GM12891 (cell line): Measurements from ENCODE around the gene TRIM33.

Experiments
- DNase-seq: peaks from one replicate; pipeline ENCODE4 v3.0.0; 2011; ENCODE audit warnings: low spot score; ENCODE audit not compliant: insufficient read length
- FAIRE-seq: peaks from 2 replicates; lab custom pipeline; 2011; peaks lifted over from hg19 to GRCh38; lab: Jason Lieb, UNC
- PAX5 ChIP-seq: IDR thresholded peaks from 2 replicates; pipeline ENCODE4 v1.6.1; 2011; ENCODE audit warnings: low read length, moderate library complexity, mild to moderate bottlenecking; ENCODE audit not compliant: insufficient read depth, severe bottlenecking
- POLR2A ChIP-seq: IDR thresholded peaks from 2 replicates; pipeline ENCODE4 v1.6.1; 2011; ENCODE audit warnings: low read depth, low read length, control low read depth
- POLR2AphosphoS5 ChIP-seq: IDR thresholded peaks from 2 replicates; pipeline ENCODE4 v1.6.1; 2011; ENCODE audit warnings: low read depth, low read length, control low read depth
- POU2F2 ChIP-seq: IDR thresholded peaks from 2 replicates; pipeline ENCODE4 v1.6.1; 2011; ENCODE audit warnings: low read depth, mild to moderate bottlenecking, control low read depth, low read length, moderate library complexity
- SPI1 ChIP-seq: IDR thresholded peaks from 2 replicates; pipeline ENCODE4 v1.6.1; 2011; ENCODE audit warnings: low read depth, low read length, control low read depth
- TAF1 ChIP-seq: IDR thresholded peaks from 2 replicates; pipeline ENCODE4 v1.6.1; 2011; ENCODE audit warnings: low read depth, low read length, control low read depth

The TRIM33 gene

DNA sequence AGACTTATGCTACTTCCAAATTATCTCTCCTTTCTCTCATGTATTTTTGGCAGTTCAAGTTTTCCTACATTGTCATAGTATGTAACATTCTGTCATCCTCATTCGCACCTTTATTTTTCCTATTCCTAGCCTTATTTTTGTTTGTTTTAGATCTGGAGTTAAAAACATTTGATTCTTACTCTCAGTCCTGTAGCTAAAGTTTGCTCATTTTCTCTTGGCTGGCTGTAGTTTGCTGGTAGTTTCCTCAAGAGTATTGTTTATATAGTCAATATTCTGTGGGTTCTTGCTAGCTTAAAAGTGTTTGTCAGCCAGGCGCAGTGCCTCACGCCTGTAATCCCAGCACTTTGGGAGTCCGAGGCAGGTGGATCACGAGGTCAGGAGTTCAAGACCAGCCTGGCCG lies 29.8 kb upstream of the TRIM33 start:
- TF ChIP-seq PAX5 (no peak), POLR2A (no peak), SPI1 (no peak), TAF1 (no peak), POU2F2 (no peak), POLR2AphosphoS5 (no peak)
- FAIRE-seq: no peak
- DNase-seq: no peak

DNA sequence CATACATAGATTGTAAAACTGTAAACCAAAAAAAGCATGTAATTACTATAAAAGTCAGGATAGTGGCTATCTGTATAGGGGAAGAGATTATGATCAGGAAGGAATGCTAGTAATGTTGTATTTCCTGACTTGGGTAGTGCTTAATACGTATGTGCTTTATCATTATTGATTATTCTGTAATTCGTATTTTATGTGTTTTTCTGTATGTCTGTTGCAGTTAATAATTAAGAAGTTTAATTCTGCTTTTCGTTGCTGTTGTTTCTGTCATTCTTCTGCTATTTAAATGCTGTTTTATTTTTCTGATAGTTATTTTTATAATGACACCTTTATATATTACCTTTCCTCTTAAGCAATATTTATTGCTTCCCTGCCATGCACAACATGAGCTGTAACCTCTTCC lies 29.3 kb upstream of the TRIM33 start:
- DNase-seq: no peak
- FAIRE-seq: no peak
- TF ChIP-seq PAX5: no peak
- TF ChIP-seq POLR2A: no peak
- no peak for TF ChIP-seq POLR2AphosphoS5
- no peak for TF ChIP-seq TAF1
- TF ChIP-seq SPI1: no peak
- no peak for TF ChIP-seq POU2F2

DNA sequence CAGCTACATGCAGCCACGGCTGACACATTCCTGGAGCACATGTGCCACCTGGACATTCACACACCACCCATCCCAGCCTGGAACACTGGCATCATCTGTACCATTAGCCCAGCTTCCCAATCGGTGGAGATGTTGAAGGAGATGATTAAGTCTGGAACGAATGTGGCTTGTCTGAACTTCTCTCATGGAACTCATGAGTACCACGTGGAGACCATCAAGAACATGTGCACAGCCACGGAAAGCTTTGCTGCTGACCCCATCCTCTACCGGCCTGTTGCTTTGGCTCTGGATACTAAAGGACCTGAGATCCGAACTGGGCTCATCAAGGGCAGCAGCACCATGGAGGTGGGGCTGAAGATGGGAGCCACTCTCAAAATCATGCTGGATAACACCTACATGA lies 25.0 kb upstream of the TRIM33 start:
- TF ChIP-seq POLR2AphosphoS5: no peak
- no peak for TF ChIP-seq POU2F2
- no peak for TF ChIP-seq POLR2A
- DNase-seq (no peak), FAIRE-seq (no peak)

DNA sequence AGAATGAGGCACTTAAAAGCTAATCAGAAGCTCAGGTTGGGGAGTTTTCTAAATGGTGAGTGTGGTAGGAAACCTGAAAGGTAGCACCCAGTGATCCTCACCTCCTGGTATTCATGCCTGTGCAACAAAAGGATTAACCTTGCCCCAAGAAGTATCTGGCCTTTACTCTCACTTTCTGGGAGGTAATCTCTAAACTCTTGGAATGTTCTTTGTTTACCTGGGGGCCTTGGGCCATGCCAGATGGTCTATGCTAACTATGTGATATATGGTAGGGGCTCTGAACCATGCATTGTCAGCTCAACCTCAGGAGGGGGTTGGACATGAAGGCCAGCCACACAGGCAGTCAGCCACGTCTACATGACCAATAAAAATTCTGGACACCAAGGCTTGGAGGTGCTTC lies 24.4 kb upstream of the TRIM33 start:
- TF ChIP-seq POLR2A (no peak), TAF1 (no peak), POU2F2 (no peak), POLR2AphosphoS5 (no peak), SPI1 (no peak), PAX5 (no peak)
- FAIRE-seq (no peak), DNase-seq (no peak)

DNA sequence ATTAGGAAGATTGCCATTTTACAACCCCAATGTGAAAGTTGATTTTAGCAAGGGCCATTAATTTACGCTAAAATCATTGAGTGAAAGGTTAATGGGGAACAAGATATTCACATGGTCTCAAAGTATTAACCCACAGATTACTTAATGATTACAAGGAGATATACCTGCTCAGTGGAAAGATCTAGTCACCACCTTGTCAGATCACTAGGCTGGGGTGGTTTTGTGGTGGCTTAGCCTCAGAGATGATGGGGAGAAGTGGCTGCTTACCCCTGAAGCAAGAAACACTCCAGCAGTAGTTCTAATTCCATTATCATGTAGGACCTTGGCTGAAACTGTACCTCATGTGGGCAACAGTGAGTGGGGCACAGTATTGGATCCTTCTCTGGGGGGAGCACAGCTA lies 20.1 kb upstream of the TRIM33 start:
- DNase-seq: no peak
- no peak for FAIRE-seq
- TF ChIP-seq POLR2AphosphoS5: no peak
- TF ChIP-seq POLR2A: no peak
- TF ChIP-seq PAX5: no peak
- TF ChIP-seq POU2F2: no peak

DNA sequence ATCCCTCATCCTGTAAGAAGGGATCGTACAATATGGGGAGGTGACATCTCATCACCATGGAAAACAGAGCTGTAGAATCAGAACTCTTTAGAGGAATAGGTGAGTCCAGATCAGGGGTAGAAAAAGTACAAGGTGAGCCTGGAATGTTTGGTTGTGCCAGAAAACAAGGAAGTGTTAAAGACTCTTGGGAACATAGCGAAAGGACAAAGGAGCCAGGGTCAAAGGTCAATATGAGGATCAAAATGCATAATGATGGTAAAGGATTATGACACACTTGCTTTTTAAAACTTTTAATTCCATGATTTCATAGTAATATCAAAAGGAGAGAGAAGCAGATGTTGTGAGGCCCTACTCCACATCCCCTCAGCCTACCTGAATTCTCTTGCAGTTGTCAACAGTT lies 19.2 kb upstream of the TRIM33 start:
- TF ChIP-seq TAF1: no peak
- no peak for TF ChIP-seq PAX5
- TF ChIP-seq POU2F2: no peak
- no peak for TF ChIP-seq SPI1
- no peak for TF ChIP-seq POLR2A
- no peak for TF ChIP-seq POLR2AphosphoS5
- DNase-seq (no peak), FAIRE-seq (no peak)

DNA sequence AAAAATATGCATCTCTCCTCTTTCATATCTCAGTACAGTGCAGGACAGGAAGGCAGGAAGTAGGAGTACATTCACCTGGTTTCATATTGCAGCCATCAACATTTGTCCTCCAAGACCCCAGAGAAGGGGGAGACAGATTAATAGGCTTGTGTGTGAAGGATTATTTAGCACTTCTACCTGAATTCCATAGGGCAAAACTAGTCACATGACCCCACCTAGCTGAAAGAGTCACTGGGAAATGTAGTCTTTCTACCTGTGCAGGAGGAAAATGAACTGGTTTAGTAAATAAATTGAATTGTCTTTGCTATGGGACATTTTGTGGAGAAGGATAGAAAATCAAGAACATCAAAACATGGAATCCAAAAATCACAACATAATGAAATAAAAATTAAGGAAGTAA lies 13.9 kb upstream of the TRIM33 start:
- FAIRE-seq (no peak), DNase-seq (no peak)
- no peak for TF ChIP-seq PAX5
- no peak for TF ChIP-seq POLR2AphosphoS5
- TF ChIP-seq POU2F2: no peak
- no peak for TF ChIP-seq POLR2A
- no peak for TF ChIP-seq SPI1
- TF ChIP-seq TAF1: no peak

DNA sequence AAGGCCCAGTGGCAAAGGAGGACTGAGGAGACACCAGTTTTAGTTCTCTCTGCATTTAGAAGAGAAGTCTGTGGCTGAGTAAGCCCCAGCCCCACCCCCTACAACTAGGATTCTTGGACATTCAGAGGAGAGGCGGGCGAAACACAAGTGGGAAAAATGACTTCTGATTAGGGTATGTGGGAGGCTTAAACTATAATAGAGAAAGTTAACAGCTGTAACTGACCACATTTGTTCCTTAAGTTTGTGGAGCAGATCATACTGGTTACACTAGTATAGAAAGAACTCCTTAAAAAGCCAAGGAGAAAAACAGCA lies 11.2 kb upstream of the TRIM33 start:
- FAIRE-seq (no peak), DNase-seq (no peak)
- TF ChIP-seq POLR2AphosphoS5: no peak

DNA sequence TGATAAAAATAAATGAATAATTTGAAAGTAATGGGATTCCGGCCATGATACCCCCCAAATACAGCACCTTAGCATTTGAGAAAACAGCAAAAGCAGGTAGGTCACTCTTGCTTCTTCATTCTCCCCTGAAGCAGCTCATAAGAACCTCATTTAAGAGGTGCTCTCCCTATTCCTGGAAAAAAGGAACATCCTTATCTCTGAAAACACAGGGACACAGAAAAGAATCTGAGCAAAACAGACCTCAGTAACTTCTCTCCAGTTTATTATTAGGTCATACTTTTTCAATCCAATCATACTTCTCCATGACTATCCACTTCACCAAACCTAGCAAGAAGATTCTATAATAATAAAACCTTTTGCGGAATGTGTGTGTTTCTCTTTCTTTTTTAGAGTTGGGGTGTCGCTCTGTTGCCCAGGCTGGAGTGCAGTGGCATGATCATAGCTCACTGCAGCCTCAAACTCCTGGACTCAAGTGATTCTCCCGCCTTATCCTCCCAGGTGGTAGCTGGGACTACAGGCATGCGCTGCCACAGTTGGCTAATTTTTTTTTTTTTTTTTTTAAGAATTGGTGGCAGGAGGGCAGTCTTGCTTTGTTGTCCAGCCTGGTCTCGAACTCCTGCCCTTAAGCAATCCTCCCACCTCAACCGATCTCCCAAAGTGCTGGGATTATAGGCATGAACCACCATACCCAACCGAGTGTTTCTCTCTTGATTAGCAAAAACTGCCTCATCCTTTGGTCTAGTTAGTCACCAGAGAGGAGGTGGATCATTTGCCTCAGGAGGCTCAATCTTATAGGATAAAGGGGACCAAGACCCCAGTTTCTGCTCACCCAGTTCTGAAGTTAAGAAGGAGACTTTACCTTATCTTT lies 10.6 kb upstream of the TRIM33 start:
- no peak for DNase-seq
- TF ChIP-seq POLR2AphosphoS5 (no peak), SPI1 (no peak), POU2F2 (no peak), POLR2A (no peak), TAF1 (no peak), PAX5 (no peak)
- no peak for FAIRE-seq

DNA sequence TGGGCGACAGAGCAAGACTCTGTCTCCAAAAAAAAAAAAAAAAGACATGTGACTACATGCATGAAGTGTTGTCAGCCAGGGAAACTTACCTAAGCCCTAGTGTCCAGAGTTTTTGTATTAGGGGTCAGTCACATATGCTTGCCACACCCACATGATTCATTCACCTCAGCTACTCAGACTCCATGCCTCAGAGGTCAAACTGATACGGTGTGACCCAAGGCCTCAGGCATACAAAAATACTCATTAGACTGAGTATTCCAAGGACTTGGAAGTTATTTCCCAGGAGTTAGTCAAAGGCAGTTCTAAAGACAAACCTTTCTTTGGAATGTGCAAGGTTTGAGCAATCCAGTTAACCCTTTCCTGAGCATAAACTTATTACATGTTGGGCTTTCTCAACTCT lies 6.3 kb upstream of the TRIM33 start:
- DNase-seq: no peak
- FAIRE-seq: no peak
- TF ChIP-seq POLR2A (no peak), TAF1 (no peak), PAX5 (no peak), POU2F2 (no peak), POLR2AphosphoS5 (no peak), SPI1 (no peak)
